Uterus (tissue), 4 donors: ENCODE results near the gene F2RL3. TPM values are rescaled to one million over a fixed set of nuclear protein-coding genes. Genes with fewer than 3 reads are reported as not detected.

ENCODE experiments used
- DNase-seq, 2 donors: peaks; one replicate each; pipeline ENCODE4 v3.0.0-alpha.2; 2019 to 2020
- H3K27ac ChIP-seq, 2 donors: fragments of 200-600 bp; sonication (generic); 1 replicate in 1 of 2; 2 replicates in 1 of 2; pipeline ENCODE4 v1.5.1; 2016 to 2018
- H3K27me3 ChIP-seq, 2 donors: fragments of 200-600 bp; sonication (generic); one replicate each; pipeline ENCODE4 v1.5.1; 2018 to 2019; ENCODE audit warnings: control low read depth in 1 of 2
- H3K36me3 ChIP-seq, 2 donors: fragments of 200-600 bp; sonication (generic); one replicate each; pipeline ENCODE4 v1.5.1; 2019; ENCODE audit warnings: control low read depth in 1 of 2
- H3K4me1 ChIP-seq, 2 donors: fragments of 200-600 bp; sonication (generic); one replicate each; pipeline ENCODE4 v1.5.1; 2018 to 2019; ENCODE audit warnings: control low read depth in 1 of 2
- H3K4me3 ChIP-seq, 2 donors: fragments of 200-600 bp; sonication (generic); 1 replicate in 1 of 2; 2 replicates in 1 of 2; pipeline ENCODE4 v1.5.1; 2018 to 2019; ENCODE audit warnings: mild to moderate bottlenecking in 1 of 2
- H3K9me3 ChIP-seq, 2 donors: fragments of 200-600 bp; sonication (generic); one replicate each; pipeline ENCODE4 v1.5.1; 2019; ENCODE audit warnings: control low read depth in 1 of 2
- CTCF ChIP-seq, 4 experiments: fragments of 200-600 bp in 2 of 4; fragments of 450-650 bp in 2 of 4; sonication (generic) in 2 of 4; IDR thresholded peaks; one replicate each; pipeline ENCODE4 v1.5.1; 2016 to 2019; ENCODE audit warnings: antibody characterized with exemption in 4 of 4, mild to moderate bottlenecking in 2 of 4, moderate library complexity in 1 of 4
- POLR2A ChIP-seq, 2 donors: fragments of 450-650 bp; IDR thresholded peaks; one replicate each; pipeline ENCODE4 v1.6.1; 2016; ENCODE audit warnings: antibody characterized with exemption in 2 of 2, mild to moderate bottlenecking in 1 of 2, moderate library complexity in 1 of 2
- intact Hi-C: fragments of 100-400 bp; cut with DNase I; formaldehyde crosslinking; loops from one replicate; pipeline ENCODE4 v1.15.1; 2023; ENCODE audit warnings: low total_unique reads
- total RNA-seq, 4 donors: library from RNA; depleted of rRNA in 3 of 4; stranded (reverse); fragments of >200 nt in 3 of 4; gene quantifications; one replicate each; pipeline versions ENCODE4 v1.1.0 to v1.2.4, GENCODE V29; 2014 to 2023
- donor health status: DM: yes; HTN: yes; CAD: no.

Gene F2RL3
- total RNA-seq, 4 donors from 2014 or later = 0.07 to 20.0 (median 6.3) TPM

- H3K36me3 ChIP-seq = no peaks in the 10 kb centered on the region
- H3K4me1 ChIP-seq = no peaks in the 10 kb centered on the region
- intact Hi-C loops = no loop called here
- no peak overlapping the region for H3K27ac ChIP-seq
- no peak overlapping the region for H3K4me3 ChIP-seq
- H3K9me3 ChIP-seq = peaks cover 0 to 16% of the 10 kb centered on the region in 2 donors
- DNase-seq = no peak
- TF ChIP-seq POLR2A (IDR thresholded peaks at IDR 0.05) (no peak), CTCF (IDR thresholded peaks at IDR 0.05) (no peak)
- H3K27me3 ChIP-seq = no peaks in the 10 kb centered on the region
Observed at GRCh38 chr19:16878181-16878965, 10.4 kb upstream of the F2RL3 start.

- H3K9me3 ChIP-seq = peaks cover 0 to 16% of the 10 kb centered on the region in 2 donors
- H3K27ac ChIP-seq = peak overlapping the region in 1 of 2 donors; percentile 16
- H3K36me3 ChIP-seq = no peaks in the 10 kb centered on the region
- H3K4me1 ChIP-seq = no peaks in the 10 kb centered on the region
- no peak for DNase-seq
- intact Hi-C loops = no loop called here
- H3K27me3 ChIP-seq = no peaks in the 10 kb centered on the region
- H3K4me3 ChIP-seq = no peak overlapping the region
- TF ChIP-seq CTCF (IDR thresholded peaks at IDR 0.05) = no peak
Observed at GRCh38 chr19:16880884-16881554, 7.8 kb upstream of the F2RL3 start.

- no peaks in the 10 kb centered on the region for H3K27me3 ChIP-seq
- no peaks in the 10 kb centered on the region for H3K36me3 ChIP-seq
- no peaks in the 10 kb centered on the region for H3K4me1 ChIP-seq
- TF ChIP-seq CTCF (IDR thresholded peaks at IDR 0.05) = no peak
- TF ChIP-seq POLR2A (IDR thresholded peaks at IDR 0.05) = no peak
- no peak overlapping the region for H3K4me3 ChIP-seq
- H3K27ac ChIP-seq = no peak overlapping the region
- DNase-seq = no peak
- H3K9me3 ChIP-seq = peaks cover 0 to 16% of the 10 kb centered on the region in 2 donors
- intact Hi-C loops = no loop called here
Observed at GRCh38 chr19:16882146-16882545, 6.7 kb upstream of the F2RL3 start.

- Histone ChIP-seq H3K9me3 (peaks cover 0 to 16% of the 10 kb centered on the region in 2 donors), H3K36me3 (no peaks in the 10 kb centered on the region), H3K27ac (no peak overlapping the region), H3K4me3 (no peak overlapping the region), H3K4me1 (no peaks in the 10 kb centered on the region), H3K27me3 (no peaks in the 10 kb centered on the region)
- TF ChIP-seq CTCF (IDR thresholded peaks at IDR 0.05) (no peak), POLR2A (IDR thresholded peaks at IDR 0.05) (no peak)
- no peak for DNase-seq
- intact Hi-C loops = no loop called here
Observed at GRCh38 chr19:16883522-16883921, 5.3 kb upstream of the F2RL3 start.

- Histone ChIP-seq H3K4me1 (no peaks in the 10 kb centered on the region), H3K36me3 (no peaks in the 10 kb centered on the region), H3K27me3 (no peaks in the 10 kb centered on the region), H3K4me3 (no peak overlapping the region), H3K27ac (no peak overlapping the region), H3K9me3 (peaks cover 0 to 16% of the 10 kb centered on the region in 2 donors)
- intact Hi-C loops = no loop called here
- no peak for DNase-seq
- no peak for TF ChIP-seq CTCF (IDR thresholded peaks at IDR 0.05)
- TF ChIP-seq POLR2A (IDR thresholded peaks at IDR 0.05) = no peak
Observed at GRCh38 chr19:16885166-16885565, 3.6 kb upstream of the F2RL3 start.
